Mesothelial cell of epicardium (in vitro differentiated cells): ENCODE measurements around the gene C4orf50. TPM values are rescaled to one million over a fixed set of nuclear protein-coding genes. Genes with fewer than 3 reads are reported as not detected.

Source experiments
- DNase-seq, 2 experiments: peaks; one replicate each; pipeline ENCODE4 v3.0.0; 2021; ENCODE audit warnings: low spot score in 2 of 2; ENCODE audit not compliant: unreplicated experiment in 2 of 2
- H3K27ac Mint-ChIP-seq: 2 replicates; pipeline ENCODE4 v1.8.0; 2021; ENCODE audit warnings: mixed read lengths
- H3K27me3 Mint-ChIP-seq: 2 replicates; pipeline ENCODE4 v1.8.0; 2021; ENCODE audit warnings: low read depth, mixed read lengths
- H3K36me3 Mint-ChIP-seq: 2 replicates; pipeline ENCODE4 v1.8.0; 2021; ENCODE audit warnings: mixed read lengths
- H3K4me1 Mint-ChIP-seq: 2 replicates; pipeline ENCODE4 v1.8.0; 2021; ENCODE audit warnings: mixed read lengths
- H3K4me3 Mint-ChIP-seq: 2 replicates; pipeline ENCODE4 v1.8.0; 2021; ENCODE audit warnings: mild to moderate bottlenecking, moderate library complexity, mixed read lengths
- H3K9me3 Mint-ChIP-seq: 2 replicates; pipeline ENCODE4 v1.8.0; 2021; ENCODE audit warnings: mixed read lengths
- total RNA-seq: library from RNA; stranded (reverse); gene quantifications from 3 replicates; pipeline ENCODE4 v1.2.1, GENCODE V29; 2021
- TF ChIP-seq, protein P1 (sequence below): fragments of 200-600 bp; sonication (generic); IDR thresholded peaks from one replicate; pipeline ENCODE4 v1.5.0; 2021; ENCODE audit warnings: antibody characterized with exemption; ENCODE audit not compliant: unreplicated experiment

Gene C4orf50
- total RNA-seq, 1 donor from 2014 or later, result 0.04 TPM

DNA sequence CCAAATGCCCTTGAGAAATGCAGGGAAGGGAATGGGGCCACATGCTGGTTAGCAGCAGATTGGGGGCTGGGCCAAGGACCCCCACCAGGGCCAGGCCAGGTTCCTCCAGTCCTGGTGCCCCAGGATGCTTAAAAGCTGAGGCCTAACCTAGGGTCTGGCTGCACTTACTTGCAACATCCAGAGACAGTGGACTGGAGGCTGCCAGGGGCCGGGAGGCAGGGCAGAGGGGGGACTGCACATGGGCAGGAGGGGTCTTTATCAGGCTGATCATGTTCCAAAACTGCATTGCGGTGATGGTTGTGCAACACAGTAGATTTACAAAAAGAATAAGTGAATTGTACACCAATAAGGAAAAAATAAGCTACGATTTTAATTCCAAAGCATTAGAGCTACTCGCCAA, 36.8 kb upstream of the C4orf50 start:
- DNase-seq, result no peak
- Mint-ChIP-seq H3K9me3 (peaks cover 9% of the 10 kb centered on the region), H3K27ac (no peak overlapping the region), H3K4me1 (no peaks in the 10 kb centered on the region), H3K4me3 (no peak overlapping the region), H3K36me3 (no peaks in the 10 kb centered on the region), H3K27me3 (peaks cover 16% of the 10 kb centered on the region)
- TF ChIP-seq, protein P1, sequence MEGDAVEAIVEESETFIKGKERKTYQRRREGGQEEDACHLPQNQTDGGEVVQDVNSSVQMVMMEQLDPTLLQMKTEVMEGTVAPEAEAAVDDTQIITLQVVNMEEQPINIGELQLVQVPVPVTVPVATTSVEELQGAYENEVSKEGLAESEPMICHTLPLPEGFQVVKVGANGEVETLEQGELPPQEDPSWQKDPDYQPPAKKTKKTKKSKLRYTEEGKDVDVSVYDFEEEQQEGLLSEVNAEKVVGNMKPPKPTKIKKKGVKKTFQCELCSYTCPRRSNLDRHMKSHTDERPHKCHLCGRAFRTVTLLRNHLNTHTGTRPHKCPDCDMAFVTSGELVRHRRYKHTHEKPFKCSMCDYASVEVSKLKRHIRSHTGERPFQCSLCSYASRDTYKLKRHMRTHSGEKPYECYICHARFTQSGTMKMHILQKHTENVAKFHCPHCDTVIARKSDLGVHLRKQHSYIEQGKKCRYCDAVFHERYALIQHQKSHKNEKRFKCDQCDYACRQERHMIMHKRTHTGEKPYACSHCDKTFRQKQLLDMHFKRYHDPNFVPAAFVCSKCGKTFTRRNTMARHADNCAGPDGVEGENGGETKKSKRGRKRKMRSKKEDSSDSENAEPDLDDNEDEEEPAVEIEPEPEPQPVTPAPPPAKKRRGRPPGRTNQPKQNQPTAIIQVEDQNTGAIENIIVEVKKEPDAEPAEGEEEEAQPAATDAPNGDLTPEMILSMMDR, result no peak

DNA sequence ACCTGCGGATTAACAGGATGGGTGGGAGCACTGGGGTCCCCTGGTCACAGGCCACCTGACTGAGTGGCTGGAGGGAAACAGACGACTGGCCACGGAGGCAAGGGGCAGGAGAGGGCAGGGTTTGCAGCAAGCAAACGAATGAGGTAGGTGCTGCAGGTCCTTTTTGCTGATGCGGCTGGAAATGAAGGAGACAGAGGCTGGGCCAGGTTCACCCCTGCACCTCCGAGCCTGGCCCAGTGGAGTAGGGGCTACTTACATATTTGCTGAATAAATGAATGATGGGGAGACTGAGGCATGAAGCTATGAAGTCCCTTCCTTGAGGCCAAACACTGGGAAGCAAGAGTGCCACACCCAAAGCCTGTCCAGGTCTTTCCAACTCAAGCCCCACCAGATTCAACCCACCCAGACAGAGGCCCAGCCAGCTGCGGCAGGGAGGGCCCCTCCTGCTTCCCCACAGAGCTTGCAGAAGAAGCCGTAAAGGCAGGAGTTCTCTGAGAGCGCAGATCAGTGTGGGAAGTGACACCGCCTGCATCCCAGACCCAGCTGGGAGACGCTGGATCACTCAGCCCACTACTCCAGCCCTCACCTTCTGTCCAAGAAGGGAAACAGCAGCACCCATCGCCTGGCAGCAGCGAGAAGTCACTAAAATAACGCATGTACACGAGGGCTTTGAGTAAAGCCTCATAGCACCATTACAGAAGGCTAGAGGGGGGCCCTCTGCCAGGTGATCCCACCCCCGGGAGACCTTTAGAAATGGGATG, 36.1 kb upstream of the C4orf50 start:
- TF ChIP-seq, protein P1, result no peak
- Mint-ChIP-seq H3K27me3 (peaks cover 23% of the 10 kb centered on the region), H3K4me1 (no peaks in the 10 kb centered on the region), H3K27ac (no peak overlapping the region), H3K36me3 (no peaks in the 10 kb centered on the region), H3K4me3 (no peak overlapping the region), H3K9me3 (peaks cover 9% of the 10 kb centered on the region)
- no peak for DNase-seq

DNA sequence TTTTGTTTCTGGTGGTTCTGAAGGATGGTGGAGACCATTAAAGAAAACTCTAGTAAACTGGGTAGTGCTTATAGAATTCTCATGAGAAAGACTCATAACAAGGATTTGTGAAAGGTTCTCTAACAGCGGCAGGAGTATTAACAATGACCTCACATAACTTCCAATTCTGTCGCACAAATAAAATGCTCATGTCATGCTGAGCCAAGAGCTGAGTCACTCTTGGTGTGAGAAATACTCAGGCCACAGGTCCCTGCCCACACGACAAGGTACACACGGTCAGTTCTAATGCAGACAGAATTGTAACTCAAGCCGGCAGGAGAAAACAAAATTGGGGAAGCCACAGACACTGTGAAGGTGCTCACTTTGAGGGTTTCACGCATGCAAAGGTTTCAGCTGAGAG, 34.4 kb upstream of the C4orf50 start:
- H3K27ac Mint-ChIP-seq, result no peak overlapping the region
- no peak overlapping the region for H3K4me3 Mint-ChIP-seq
- TF ChIP-seq, protein P1, result no peak
- DNase-seq, result no peak
- no peaks in the 10 kb centered on the region for H3K4me1 Mint-ChIP-seq
- no peaks in the 10 kb centered on the region for H3K36me3 Mint-ChIP-seq
- peaks cover 36% of the 10 kb centered on the region for H3K27me3 Mint-ChIP-seq
- no peaks in the 10 kb centered on the region for H3K9me3 Mint-ChIP-seq

DNA sequence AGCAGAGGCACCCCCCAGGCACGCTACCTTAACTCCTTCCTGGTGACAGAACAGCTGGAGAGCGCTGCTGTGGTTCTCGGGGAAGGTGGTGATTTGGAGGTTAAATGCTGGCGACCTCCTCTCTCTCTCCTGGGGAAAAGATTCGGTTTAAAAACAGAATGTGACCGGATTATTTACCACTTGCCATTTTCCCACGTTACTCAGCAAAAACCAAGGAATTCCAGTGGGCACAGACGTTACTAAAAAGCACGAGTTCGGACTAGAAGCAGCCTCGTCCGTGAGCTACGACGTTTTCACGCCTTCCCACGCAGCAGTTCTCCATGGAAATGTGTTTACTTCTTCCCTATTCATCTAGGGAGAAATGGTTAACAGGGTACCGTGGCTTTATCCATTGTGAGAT, 32.3 kb upstream of the C4orf50 start:
- Mint-ChIP-seq H3K4me1 (no peaks in the 10 kb centered on the region), H3K9me3 (no peaks in the 10 kb centered on the region), H3K27me3 (peaks cover 45% of the 10 kb centered on the region), H3K4me3 (no peak overlapping the region), H3K36me3 (no peaks in the 10 kb centered on the region), H3K27ac (no peak overlapping the region)
- TF ChIP-seq, protein P1, result no peak
- no peak for DNase-seq

DNA sequence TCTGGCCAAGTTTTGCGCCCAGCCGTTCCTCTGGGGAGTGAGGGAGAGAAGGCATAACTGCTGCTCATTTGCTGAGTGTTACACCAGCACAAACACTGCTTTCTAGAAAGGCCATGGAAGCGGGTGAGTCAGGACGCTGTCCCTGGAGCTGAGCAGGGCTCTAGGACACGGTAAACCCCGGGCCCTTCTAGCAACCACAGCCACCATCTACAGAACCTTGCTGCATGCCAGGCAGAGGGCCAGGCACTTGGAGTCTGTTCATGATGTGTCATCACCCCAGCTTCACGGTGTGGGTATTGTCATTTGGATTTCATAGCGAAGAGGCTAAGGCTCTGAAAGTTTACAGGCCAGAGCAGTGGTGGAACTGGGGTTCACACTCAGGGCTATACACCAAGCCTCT, 31.8 kb upstream of the C4orf50 start:
- H3K9me3 Mint-ChIP-seq, result no peaks in the 10 kb centered on the region
- H3K4me3 Mint-ChIP-seq, result no peak overlapping the region
- DNase-seq, result no peak
- H3K36me3 Mint-ChIP-seq, result no peaks in the 10 kb centered on the region
- TF ChIP-seq, protein P1, result no peak
- no peaks in the 10 kb centered on the region for H3K4me1 Mint-ChIP-seq
- peaks cover 49% of the 10 kb centered on the region for H3K27me3 Mint-ChIP-seq
- H3K27ac Mint-ChIP-seq, result no peak overlapping the region
